Stimulated activated CD8-positive, alpha-beta memory T cell treated with anti-CD3 and anti-CD28 coated beads, Interleukin-12 subunit alpha, Interleukin-12 subunit beta, amount 100 ng/mL, for 4 hours (primary cell): ENCODE data around the gene TRAF1.

ENCODE experiments used
- DNase-seq: peaks from one replicate; pipeline ENCODE4 v3.0.0-alpha.2; 2020; ENCODE audit warnings: low read depth

The TRAF1 gene

DNA sequence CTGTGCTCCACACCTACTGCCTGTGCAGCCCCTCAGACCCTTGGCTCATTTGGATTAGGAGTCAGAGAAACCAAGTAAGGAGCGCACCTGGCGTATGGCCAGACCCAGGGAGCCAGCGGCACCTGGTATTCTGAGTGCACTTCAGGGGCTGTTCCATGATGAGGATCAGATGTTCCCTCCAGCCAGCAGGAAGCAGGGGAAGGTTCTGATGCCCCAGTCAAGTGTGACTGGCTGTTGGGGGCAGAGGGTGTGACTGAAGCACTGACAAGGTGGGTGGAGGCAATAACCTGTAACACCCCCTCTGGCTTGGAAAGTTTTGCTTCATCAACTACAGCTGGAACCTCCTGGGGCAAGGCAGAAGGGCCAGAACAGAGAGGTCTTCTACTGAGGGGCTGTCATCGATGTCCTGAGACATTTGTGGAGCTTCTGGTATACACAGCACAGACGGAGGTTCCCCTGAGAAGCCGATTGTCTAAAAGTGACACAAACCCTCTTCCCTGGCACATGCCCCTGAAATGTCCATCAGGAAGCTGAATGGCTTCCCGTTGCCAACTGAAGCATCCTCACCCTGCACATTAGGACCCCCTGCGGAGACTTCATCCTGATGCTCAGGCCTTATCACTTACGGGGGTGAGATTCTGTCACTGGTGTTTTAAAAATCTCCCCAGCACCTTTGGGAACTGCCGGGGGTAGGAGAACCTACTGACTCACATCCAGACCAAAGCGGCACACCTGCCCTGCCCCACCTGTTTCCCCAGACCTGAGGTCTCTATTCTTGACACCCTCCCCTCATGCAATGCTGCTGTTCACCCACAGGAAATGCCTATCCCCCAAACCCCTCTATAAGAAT is 21.1 kb downstream of the TRAF1 start:
- no peak for DNase-seq

GRCh38 chr9:120904978-120905301 is 21.7 kb downstream of the TRAF1 start:
- DNase-seq: no peak

- no peak for DNase-seq
Observed at GRCh38 chr9:120904061-120904977, 22.3 kb downstream of the TRAF1 start.

DNA sequence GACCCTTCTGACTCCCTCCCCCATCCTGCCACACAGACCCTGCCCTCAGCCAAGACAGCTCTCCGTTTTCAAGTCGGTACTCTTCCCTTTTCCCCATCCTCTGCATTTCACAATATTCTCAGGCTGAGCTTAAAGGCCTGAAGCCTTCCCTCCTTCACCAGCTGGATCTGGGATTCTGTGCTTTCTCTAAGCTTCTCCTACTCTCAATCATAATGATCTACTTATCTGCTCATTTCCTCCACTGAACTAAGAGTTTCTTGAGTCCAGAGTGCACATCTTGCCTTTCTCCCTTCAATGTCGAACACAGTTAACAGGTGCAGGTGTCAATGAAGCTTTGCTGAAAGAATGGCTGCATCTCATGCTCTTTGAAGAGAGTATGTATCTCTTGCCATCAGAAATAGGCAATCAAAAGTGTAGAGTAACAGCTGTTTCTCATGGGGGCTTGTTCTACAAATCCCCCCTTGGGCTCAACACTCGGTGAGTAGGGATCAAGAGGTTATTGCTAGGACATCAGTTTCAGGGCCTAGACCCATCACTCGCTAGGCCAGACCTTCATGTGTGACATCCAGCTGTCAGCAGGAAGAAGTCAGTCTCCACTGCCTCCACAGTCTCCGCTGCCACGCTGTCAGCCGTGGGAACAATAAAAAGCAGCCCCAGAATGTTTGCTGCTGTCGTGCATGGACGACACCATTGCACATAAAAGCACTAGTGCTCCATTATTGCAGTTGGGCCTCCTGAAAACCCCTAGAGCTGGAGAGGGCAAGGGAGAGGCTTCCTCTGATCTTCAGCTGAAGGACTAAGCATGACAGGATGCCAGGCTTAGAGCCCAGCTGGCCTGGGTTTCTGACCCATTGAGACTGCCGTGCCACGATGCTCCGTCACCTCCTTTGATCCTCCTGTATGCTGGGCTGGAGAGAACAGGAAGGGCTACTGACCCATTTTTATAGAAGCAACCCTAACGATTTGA is 23.7 kb downstream of the TRAF1 start:
- no peak for DNase-seq

DNA sequence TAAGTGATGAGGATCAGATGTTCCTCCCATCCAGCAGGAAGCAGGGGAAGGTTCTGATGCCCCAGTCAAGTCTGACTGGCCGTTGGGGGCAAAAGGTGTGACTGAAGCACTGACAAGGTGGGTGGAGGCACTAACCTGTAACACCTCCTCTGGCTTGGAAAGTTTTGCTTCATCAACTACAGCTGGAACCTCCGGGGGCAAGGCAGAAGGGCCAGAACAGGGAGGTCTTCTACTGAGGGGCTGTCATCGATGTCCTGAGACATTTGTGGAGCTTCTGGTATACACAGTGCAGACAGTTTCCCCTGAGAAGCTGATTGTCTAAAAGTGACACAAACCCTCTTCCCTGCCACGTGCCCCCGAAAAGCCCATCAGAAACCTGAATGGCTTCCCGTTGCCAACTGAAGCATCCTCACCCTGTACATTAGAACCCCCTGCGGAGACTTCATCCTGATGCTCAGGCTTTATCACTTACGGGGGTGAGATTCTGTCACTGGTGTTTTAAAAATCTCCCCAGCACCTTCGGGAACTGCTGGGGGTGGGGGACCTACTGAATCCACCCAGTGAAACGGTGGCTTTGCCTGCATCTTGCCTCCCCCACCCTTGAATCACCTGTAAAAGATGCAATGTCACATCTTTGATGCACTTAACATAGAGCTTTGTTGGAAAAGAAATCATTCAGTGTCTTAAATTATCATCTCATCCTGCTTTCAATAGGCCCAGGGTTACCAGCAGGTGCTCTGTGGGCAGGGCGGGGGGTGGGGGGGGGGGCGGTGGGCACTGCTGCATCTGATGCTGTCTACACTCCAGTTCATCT is 24.6 kb downstream of the TRAF1 start:
- DNase-seq: no peak

DNA sequence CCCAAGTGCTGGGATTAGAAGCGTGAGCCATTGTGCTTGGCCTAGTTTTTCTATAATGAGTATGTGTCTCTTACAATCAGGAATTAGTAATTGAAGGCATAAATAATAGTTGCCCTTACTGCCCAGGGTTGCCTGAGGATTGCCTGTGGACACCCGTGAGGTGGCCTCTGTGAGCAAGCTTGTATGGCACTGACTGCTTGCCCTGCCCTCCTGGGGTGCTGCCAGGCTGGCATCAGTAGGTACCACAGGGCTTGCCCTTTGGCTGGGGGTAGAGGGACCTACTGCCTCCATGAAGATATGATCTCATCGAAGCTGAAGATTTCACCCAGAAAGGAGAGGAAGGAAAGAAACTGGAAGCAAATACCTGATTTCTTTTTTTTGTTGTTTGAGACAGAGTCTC is 25.8 kb downstream of the TRAF1 start:
- DNase-seq: no peak

GRCh38 chr9:120899490-120900068 is 27.0 kb downstream of the TRAF1 start:
- DNase-seq: no peak

GRCh38 chr9:120898396-120898795 is 28.2 kb downstream of the TRAF1 start:
- no peak for DNase-seq

DNA sequence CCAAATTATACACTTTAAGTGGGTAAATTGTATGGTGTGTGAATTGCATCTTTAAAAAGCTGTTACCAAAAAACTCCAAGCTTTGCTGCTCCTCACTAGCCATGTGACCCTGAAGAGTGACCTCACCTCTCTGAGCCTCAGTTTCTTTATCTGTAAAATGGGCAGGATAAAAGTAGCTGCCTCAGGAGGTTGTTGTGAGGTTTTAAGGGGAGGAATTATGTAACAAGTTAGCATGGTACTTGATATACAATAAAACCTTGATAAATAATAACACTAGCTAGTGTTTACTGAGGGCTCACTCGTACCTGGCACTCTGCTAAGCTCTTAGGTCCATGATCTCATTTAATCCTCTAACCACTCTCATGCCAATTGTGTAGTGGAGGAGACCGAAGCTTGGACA is 30.6 kb downstream of the TRAF1 start:
- DNase-seq: no peak

GRCh38 chr9:120894321-120895148 is 32.1 kb downstream of the TRAF1 start:
- no peak for DNase-seq

DNA sequence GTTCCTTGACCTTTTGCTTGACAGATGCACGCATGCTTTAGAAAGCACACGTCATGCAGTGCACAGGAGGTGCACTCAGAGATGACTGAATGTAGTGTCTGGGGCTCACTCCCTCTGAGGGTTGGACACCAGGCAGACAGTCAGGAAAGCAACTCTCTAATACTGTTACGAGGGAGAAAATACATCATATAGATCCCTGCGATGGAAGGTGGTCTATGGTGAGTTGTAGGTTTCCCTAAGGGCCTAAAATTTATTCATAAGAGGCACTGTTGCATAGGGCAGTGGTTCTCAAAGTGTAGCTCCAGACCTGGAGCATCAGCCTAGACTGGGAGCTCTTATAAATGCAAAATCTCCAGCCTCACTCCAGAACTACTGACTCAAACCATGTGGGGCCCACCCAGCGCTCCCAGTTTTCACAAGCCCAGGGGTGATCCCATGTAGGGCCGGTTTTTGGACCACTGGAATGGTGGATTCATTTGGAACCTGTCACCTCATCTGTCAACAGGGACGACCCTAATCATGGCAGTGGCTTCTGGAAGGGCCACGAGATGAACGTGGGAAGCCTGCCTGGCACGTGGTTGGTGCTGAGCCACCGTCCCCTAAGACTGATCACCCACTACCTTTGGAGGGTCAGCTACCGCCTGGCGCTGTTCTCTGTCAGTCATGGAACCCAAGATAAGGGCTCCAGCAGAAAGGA is 32.8 kb downstream of the TRAF1 start:
- no peak for DNase-seq

GRCh38 chr9:120892748-120893610 is 33.6 kb downstream of the TRAF1 start:
- DNase-seq: no peak

- no peak for DNase-seq
Observed at GRCh38 chr9:120891884-120892747, 34.5 kb downstream of the TRAF1 start.

DNA sequence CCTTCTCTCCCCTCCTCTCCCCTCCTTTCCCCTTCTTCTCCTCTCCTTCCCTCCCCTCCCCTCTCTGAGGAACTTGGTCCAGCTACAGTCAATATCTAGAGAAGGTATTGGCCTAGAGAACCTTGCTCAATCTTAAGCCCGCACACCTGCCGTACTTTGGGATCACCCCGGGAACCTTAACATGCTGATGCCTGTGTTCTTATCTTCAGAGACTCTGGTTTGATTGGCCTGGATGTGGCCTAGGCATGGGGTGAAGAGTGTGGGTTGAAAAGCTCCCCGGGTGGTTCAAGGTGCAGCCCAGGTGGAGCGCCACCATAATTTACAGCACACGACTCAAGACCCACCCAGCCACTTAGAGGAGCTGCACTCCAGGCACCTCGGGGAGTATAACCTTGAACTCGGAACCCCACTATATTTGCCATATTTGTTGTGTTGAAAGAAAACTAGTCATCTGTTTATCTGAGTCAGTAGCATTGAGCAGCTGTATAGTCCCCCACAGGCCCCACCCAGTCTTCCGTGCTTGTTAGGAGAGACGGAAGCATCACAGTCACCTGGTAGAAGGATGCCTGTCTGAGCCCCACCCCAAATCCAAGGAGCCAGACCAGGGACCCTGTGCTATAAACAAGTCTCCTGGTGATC is 35.2 kb downstream of the TRAF1 start:
- no peak for DNase-seq

DNA sequence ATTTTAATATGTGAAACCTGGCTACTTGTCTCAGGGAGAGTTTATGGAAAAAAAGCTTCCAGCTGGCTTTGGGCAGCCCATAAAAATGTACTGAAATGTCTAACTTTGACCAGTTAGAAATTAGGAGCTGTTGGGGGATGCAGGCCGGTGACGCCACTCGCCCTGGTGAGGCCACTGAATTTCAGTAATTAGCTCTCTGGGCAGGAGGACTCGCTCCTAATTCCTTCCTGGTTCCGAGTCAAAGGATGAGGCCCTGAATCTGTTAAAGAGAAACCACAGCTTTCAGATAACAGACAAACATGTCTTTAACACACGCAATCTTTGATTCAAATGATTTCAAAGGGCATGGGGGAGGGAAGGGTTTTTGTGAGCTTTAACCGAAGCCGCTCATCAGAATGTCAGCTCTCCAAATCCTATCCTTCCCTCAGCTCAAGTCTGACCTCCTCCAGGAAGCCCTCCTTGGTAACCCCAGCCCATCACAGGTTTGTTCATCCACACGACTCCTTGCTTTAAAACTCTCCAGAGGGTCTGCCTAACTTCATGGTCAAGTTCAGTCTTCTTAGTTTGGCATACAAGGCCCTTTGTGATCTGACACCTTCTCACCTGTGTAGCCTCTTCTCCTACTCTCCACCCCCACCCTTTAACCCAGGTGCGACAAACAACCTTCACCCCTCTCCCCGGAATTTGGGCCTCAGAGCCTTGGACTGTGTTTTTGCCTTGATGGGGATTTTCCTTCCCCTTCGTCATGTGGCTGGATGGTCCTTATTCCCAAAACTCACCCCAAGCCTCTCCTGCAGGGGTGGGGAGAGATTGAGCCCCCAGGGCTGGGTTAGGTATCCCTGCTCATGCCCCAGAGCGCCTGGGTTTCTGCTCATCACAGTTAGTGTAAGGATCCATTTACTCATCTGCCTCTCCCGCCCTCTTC is 36.0 kb downstream of the TRAF1 start:
- DNase-seq: no peak
